Measurements from ENCODE around the gene FCRL1. TPM values are rescaled to one million over a fixed set of nuclear protein-coding genes. Genes with fewer than 3 reads are reported as not detected.

The FCRL1 gene
- not detected in 2 replicates for total RNA-seq (2014; rRNA removed; shearing (Covaris generic))

GRCh38 chr1:157819896-157820295 lies at the start of gene FCRL1:
Gene FCRL1 (minus strand): TSS chr1:157820120. CDS start chr1:157820037, 83 bp downstream.
- Histone ChIP-seq H3K4me3 (ENCODE audit: insufficient read depth, low read depth, low read length) (no peak within 1 kb of the TSS), H3K36me3 (replicated peaks; ENCODE audit: control insufficient read depth, insufficient read depth, low read length) (no peaks in the 10 kb centered on the region), H3K27me3 (ENCODE audit: control insufficient read depth, insufficient read depth, low read length) (no peaks in the 10 kb centered on the region)
- no peak for DNase-seq

DNA sequence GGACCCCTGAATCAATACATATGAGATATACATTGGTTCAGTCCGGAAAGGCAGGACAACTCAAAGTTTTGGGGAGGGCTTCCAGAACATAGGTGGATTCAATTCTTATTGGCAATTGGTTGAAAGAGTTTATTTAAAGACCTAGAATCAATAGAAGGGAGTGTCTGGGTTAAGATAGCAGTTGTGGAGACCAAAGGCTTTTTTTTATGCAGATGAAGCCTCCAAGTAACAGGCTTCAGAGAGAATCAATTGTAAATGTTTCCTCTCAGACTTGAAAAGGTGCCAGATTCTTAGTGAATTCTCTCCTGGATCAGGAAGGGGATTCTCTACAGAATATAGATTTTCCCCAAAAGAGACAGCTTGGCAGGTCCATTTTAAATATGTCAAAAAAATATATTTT lies 48.7 kb upstream of the FCRL1 start:
- no peaks in the 10 kb centered on the region for H3K27me3 ChIP-seq (ENCODE audit: control insufficient read depth, insufficient read depth, low read length)
- DNase-seq: no peak
- no peak overlapping the region for H3K4me3 ChIP-seq (ENCODE audit: insufficient read depth, low read depth, low read length)
- no peaks in the 10 kb centered on the region for H3K36me3 ChIP-seq (replicated peaks; ENCODE audit: control insufficient read depth, insufficient read depth, low read length)

- Histone ChIP-seq H3K4me3 (ENCODE audit: insufficient read depth, low read depth, low read length) (no peak overlapping the region), H3K27me3 (ENCODE audit: control insufficient read depth, insufficient read depth, low read length) (no peaks in the 10 kb centered on the region), H3K36me3 (replicated peaks; ENCODE audit: control insufficient read depth, insufficient read depth, low read length) (no peaks in the 10 kb centered on the region)
- DNase-seq: no peak
Observed at GRCh38 chr1:157862114-157863070, 42.5 kb upstream of the FCRL1 start.

DNA sequence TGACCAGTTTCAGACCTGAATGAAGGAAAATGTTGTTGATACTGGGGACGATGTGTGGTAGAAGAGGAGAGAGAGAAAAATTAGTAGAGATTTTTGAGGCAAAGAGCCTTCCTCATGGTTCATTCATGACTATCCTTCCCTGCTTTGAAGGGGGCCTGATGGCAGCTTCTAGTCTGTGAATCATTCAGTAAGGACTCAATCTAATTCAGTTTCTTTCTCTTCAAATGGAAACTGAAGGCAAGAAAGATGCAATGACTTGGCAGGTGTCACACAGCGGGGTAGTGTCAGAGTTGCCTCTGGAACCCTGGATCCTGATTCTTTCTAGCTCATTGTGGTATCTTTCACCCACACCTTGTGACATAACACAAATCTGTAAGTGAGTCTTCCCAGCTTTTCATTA lies 36.6 kb upstream of the FCRL1 start:
- no peaks in the 10 kb centered on the region for H3K36me3 ChIP-seq (replicated peaks; ENCODE audit: control insufficient read depth, insufficient read depth, low read length)
- DNase-seq: no peak
- H3K4me3 ChIP-seq (ENCODE audit: insufficient read depth, low read depth, low read length): no peak overlapping the region
- no peaks in the 10 kb centered on the region for H3K27me3 ChIP-seq (ENCODE audit: control insufficient read depth, insufficient read depth, low read length)

DNA sequence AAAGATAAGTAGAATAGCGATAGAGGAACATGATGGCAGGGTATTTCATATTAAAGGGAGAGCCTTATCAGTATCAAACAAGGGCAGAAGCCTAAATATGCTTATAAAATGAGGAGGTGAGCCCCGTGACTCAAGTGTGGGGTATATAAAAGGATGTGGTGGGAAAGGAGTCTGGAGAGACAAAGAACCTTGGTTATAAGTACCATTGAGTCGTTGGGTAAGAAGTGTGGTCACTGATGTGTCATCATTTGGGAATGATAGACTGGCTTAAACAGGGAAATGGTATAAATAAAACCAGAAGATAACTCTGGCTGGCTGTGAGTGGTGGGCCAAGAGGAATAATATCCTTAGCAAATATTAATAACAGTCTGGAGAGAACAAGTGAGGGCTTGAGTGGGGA lies 32.6 kb upstream of the FCRL1 start:
- H3K27me3 ChIP-seq (ENCODE audit: control insufficient read depth, insufficient read depth, low read length): no peaks in the 10 kb centered on the region
- no peak overlapping the region for H3K4me3 ChIP-seq (ENCODE audit: insufficient read depth, low read depth, low read length)
- H3K36me3 ChIP-seq (replicated peaks; ENCODE audit: control insufficient read depth, insufficient read depth, low read length): no peaks in the 10 kb centered on the region
- DNase-seq: no peak

- no peaks in the 10 kb centered on the region for H3K27me3 ChIP-seq (ENCODE audit: control insufficient read depth, insufficient read depth, low read length)
- DNase-seq: no peak
- no peaks in the 10 kb centered on the region for H3K36me3 ChIP-seq (replicated peaks; ENCODE audit: control insufficient read depth, insufficient read depth, low read length)
- no peak overlapping the region for H3K4me3 ChIP-seq (ENCODE audit: insufficient read depth, low read depth, low read length)
Observed at GRCh38 chr1:157849229-157849875, 29.4 kb upstream of the FCRL1 start.

- no peaks in the 10 kb centered on the region for H3K27me3 ChIP-seq (ENCODE audit: control insufficient read depth, insufficient read depth, low read length)
- H3K36me3 ChIP-seq (replicated peaks; ENCODE audit: control insufficient read depth, insufficient read depth, low read length): no peaks in the 10 kb centered on the region
- H3K4me3 ChIP-seq (ENCODE audit: insufficient read depth, low read depth, low read length): no peak overlapping the region
- no peak for DNase-seq
Observed at GRCh38 chr1:157844089-157844830, 24.3 kb upstream of the FCRL1 start.

DNA sequence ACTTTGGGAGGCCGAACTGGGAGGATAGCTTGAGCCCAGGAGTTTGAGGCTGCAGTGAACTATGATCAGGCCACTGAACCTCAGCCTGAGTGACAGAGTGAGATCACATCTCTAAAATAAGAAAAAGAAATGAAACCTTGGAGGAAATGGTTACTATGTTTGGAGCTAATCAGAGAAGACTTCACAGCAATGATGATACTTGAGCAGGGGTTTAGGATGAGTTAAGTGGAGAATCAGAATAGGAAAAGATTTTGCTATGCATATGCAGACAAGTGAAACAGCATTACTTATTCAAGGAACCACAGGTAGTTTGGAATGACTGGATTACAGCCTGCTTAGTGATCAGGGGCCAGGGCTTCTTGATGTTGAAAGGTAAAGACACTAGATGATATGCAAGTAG lies 23.0 kb upstream of the FCRL1 start:
- Histone ChIP-seq H3K36me3 (replicated peaks; ENCODE audit: control insufficient read depth, insufficient read depth, low read length) (no peaks in the 10 kb centered on the region), H3K4me3 (ENCODE audit: insufficient read depth, low read depth, low read length) (no peak overlapping the region), H3K27me3 (ENCODE audit: control insufficient read depth, insufficient read depth, low read length) (no peaks in the 10 kb centered on the region)
- DNase-seq: no peak

DNA sequence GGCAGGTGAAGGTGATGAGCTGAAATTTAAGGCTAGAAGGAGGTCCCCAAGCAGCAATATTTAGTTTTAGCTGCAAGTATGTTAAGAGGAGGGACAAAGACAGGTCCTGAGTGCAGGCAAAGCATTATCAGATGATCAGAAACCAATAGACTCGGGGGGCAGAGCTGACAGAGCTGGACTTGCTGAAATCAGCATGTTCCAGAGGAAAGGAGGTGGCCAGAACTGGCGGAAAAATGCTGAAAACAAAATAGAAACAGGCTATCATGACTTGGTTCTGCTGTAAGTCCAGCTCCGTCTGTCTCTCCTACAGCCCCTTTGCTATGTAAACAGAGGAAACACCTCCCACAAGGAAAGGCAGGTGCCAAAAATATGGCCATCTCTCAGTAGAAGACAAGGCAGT lies 21.8 kb upstream of the FCRL1 start, which contains the start of gene CD5L:
CD5L (minus strand) TSS at position 101 of the 400 bp plus-strand sequence. CDS start 107 bp downstream, outside the sequence.
- no peak for DNase-seq
- Histone ChIP-seq H3K36me3 (replicated peaks; ENCODE audit: control insufficient read depth, insufficient read depth, low read length) (no peaks in the 10 kb centered on the region), H3K27me3 (ENCODE audit: control insufficient read depth, insufficient read depth, low read length) (no peaks in the 10 kb centered on the region), H3K4me3 (ENCODE audit: insufficient read depth, low read depth, low read length) (no peak within 1 kb of the TSS)

DNA sequence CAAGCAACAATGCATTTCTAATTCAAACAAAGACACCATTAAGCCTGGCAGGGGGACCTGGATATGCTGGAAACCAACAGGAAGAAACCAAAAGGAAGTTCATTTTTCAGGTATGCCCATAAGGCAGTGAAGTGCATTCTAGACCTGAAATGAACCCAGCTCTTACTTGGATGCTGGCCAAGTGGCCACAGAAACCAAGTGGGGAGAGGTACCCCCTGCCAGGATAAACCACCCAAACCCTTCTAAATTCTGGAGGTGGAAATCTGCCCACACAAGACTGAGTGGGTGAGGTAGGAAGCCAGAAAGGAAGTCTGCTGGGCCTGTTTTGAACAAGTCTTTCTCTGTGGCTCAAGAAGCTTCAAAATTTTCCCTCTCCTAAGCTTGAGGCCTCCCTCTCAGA lies 19.0 kb upstream of the FCRL1 start:
- Histone ChIP-seq H3K4me3 (ENCODE audit: insufficient read depth, low read depth, low read length) (no peak overlapping the region), H3K36me3 (replicated peaks; ENCODE audit: control insufficient read depth, insufficient read depth, low read length) (no peaks in the 10 kb centered on the region), H3K27me3 (ENCODE audit: control insufficient read depth, insufficient read depth, low read length) (no peaks in the 10 kb centered on the region)
- no peak for DNase-seq

DNA sequence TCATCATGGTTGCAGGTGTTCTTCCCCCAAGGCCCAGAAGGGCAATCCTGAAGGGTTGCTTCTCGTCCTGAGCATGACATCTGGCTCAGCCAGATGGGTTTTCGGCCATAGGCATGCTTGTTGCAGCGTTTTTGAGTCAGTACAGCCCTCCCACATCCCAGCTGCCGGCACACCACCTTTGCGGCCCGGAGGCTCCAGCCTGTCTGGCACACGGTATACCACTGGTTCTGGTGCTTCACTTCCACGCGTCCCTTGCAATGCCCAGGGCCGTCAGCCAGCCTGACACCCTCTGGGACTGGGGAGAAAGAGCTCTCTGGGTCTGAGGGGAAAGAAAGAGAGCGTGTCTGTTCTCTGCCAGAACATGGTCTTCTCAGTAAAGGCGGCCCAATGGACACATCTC lies 14.5 kb upstream of the FCRL1 start:
- no peak for DNase-seq
- Histone ChIP-seq H3K36me3 (replicated peaks; ENCODE audit: control insufficient read depth, insufficient read depth, low read length) (no peaks in the 10 kb centered on the region), H3K27me3 (ENCODE audit: control insufficient read depth, insufficient read depth, low read length) (no peaks in the 10 kb centered on the region; the same call in 1 of the 2 replicates), H3K4me3 (ENCODE audit: insufficient read depth, low read depth, low read length) (no peak overlapping the region)

DNA sequence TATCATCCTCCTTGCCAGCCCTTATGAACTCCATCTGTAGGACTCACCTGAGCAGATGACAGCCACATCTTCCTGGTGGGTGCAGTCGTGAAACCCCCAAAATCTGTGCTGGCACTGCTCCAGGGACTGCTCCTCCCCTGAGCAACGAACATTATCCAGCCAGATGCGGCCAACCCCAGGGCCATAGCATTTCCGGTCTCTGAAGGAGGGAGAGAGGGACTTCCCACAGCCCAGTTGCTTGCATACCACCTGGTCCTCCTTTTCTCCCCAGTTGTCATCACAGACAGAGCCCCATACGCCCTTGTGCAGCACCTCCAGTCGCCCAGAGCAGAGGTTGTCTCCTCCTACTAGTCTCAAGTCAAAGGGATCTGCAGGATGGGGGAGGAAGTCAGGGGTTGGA lies 13.2 kb upstream of the FCRL1 start:
- DNase-seq: no peak
- Histone ChIP-seq H3K27me3 (ENCODE audit: control insufficient read depth, insufficient read depth, low read length) (no peaks in the 10 kb centered on the region; the same call in 1 of the 2 replicates), H3K4me3 (ENCODE audit: insufficient read depth, low read depth, low read length) (no peak overlapping the region), H3K36me3 (replicated peaks; ENCODE audit: control insufficient read depth, insufficient read depth, low read length) (no peaks in the 10 kb centered on the region)

DNA sequence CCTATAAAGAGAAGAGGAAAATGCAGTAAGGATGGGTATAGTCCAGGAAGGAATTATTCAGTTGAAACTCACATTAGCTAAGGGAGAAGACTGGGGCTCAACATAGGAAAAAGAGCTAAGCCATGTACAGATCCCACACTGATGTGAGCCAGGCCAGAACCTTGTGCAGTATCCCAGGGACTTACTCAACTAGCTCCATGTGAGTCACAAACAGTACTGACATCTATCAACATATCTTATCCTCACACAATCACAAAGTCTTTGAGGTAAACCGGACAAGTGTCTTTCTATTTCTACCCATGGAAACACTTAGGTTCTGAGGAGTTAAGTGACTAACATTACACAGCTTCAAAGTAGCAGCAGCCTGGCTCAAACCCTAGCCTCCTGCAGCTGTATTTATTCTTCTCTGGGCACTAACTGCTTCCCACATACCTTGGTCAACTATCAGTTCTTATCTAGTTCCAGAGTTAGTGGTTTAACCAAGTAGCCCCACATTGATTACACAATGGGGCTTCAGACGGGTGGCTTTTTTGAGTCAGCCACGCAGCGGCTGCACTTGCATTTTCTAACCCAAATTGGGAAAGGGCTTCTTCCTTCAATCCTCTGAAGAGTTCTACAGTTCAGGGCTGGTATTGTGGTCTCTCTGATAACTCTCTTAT lies 12.2 kb upstream of the FCRL1 start:
- no peaks in the 10 kb centered on the region for H3K36me3 ChIP-seq (replicated peaks; ENCODE audit: control insufficient read depth, insufficient read depth, low read length)
- DNase-seq: no peak
- no peak overlapping the region for H3K4me3 ChIP-seq (ENCODE audit: insufficient read depth, low read depth, low read length)

GRCh38 chr1:157830887-157831286 lies 11.0 kb upstream of the FCRL1 start:
- H3K36me3 ChIP-seq (replicated peaks; ENCODE audit: control insufficient read depth, insufficient read depth, low read length): no peaks in the 10 kb centered on the region
- no peaks in the 10 kb centered on the region; the same call in 1 of the 2 replicates for H3K27me3 ChIP-seq (ENCODE audit: control insufficient read depth, insufficient read depth, low read length)
- no peak for DNase-seq
- no peak overlapping the region for H3K4me3 ChIP-seq (ENCODE audit: insufficient read depth, low read depth, low read length)

More for the DNA sequence above, 12.2 kb upstream of the FCRL1 start:
- no peaks in the 10 kb centered on the region; the same call in 1 of the 2 replicates for H3K27me3 ChIP-seq (ENCODE audit: control insufficient read depth, insufficient read depth, low read length)

Data from H7 (cell line).